ENCODE results near the gene PLEKHG4. TPM values are rescaled to one million over a fixed set of nuclear protein-coding genes. Genes with fewer than 3 reads are reported as not detected.

Gene PLEKHG4
- total RNA-seq, 2 experiments from 2014 or later: 13.1 to 14.0 TPM

DNA sequence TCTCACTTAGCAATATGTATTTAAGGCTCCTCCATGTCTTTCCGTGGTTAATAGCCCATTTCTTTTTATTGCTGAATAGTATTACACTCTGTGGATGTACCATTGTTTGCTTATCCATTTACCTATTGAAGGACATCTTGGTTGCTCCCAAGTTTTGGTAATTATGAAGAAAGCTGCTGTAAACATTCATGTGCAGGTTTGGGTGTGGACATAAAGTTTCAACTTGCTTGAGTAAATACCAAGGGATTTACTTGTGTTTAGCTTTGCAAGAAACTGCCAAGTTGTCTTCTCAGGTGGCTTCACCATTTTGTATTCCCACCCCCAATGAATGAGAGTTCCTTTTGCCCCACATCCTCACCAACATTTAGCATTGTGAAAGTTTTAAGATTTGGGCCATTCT is 56.8 kb downstream of the PLEKHG4 start:
- ChIA-PET POLR2A (no interaction called here), CTCF (no interaction called here)
- H3K27ac Mint-ChIP-seq: no peak overlapping the region
- no peaks in the 10 kb centered on the region for H3K27me3 ChIP-seq (ENCODE audit: control insufficient read depth in 1 of 2, insufficient read depth in 2 of 2, low read length in 2 of 2)
- TF ChIP-seq, protein P1, sequence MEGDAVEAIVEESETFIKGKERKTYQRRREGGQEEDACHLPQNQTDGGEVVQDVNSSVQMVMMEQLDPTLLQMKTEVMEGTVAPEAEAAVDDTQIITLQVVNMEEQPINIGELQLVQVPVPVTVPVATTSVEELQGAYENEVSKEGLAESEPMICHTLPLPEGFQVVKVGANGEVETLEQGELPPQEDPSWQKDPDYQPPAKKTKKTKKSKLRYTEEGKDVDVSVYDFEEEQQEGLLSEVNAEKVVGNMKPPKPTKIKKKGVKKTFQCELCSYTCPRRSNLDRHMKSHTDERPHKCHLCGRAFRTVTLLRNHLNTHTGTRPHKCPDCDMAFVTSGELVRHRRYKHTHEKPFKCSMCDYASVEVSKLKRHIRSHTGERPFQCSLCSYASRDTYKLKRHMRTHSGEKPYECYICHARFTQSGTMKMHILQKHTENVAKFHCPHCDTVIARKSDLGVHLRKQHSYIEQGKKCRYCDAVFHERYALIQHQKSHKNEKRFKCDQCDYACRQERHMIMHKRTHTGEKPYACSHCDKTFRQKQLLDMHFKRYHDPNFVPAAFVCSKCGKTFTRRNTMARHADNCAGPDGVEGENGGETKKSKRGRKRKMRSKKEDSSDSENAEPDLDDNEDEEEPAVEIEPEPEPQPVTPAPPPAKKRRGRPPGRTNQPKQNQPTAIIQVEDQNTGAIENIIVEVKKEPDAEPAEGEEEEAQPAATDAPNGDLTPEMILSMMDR (IDR thresholded peaks at IDR 0.05): no peak
- H3K27ac ChIP-seq (ENCODE audit: low read depth in 1 of 2, low read length in 2 of 2): no peak overlapping the region
- H3K4me3 Mint-ChIP-seq: no peak overlapping the region
- H3K4me3 ChIP-seq (ENCODE audit: low read length): no peak overlapping the region
- no peak for DNase-seq
- no peaks in the 10 kb centered on the region for H3K36me3 Mint-ChIP-seq (ENCODE audit: low read depth)
- no peaks in the 10 kb centered on the region for H3K36me3 ChIP-seq (ENCODE audit: insufficient read depth, low read length)
- no peaks in the 10 kb centered on the region for H3K27me3 Mint-ChIP-seq
- H3K4me1 Mint-ChIP-seq (ENCODE audit: low read depth): no peaks in the 10 kb centered on the region
- H3K4me1 ChIP-seq (ENCODE audit: insufficient read depth, low read length): no peaks in the 10 kb centered on the region
- intact Hi-C loops (cut with DNase I, micrococcal nuclease): no loop called here
- H3K9me3 Mint-ChIP-seq: peaks cover 2% of the 10 kb centered on the region
- ATAC-seq (ENCODE audit: poor library complexity): no peak
- peaks cover 4 to 13% of the 10 kb centered on the region in 2 experiments for H3K9me3 ChIP-seq (ENCODE audit: control insufficient read depth in 1 of 2, insufficient read depth in 1 of 2, low read length in 2 of 2)

DNA sequence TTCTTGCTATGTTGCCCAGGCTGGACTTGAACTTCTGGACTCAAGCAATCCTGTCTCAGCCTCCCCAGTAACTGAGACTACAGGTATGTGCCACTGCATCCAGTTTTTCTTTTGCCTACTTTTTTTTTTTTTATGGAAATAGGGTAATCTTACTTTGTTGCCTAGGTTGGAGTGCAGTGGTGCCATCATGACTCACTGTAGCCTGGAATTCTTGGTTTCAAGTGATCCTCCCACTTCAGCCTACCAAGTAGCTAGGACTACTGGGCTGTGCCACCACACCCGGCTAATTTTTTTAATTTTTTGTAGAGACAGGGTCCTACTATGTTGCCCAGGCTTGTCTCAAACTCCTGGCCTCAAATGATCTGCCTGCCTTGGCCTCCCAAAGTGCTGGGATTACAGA is 57.3 kb downstream of the PLEKHG4 start:
- H3K36me3 Mint-ChIP-seq (ENCODE audit: low read depth): no peaks in the 10 kb centered on the region

More for the DNA sequence above, 57.3 kb downstream of the PLEKHG4 start:
- H3K27me3 Mint-ChIP-seq: no peaks in the 10 kb centered on the region
- DNase-seq (no peak), ATAC-seq (ENCODE audit: poor library complexity) (no peak)
- H3K4me3 Mint-ChIP-seq: no peak overlapping the region
- H3K4me1 Mint-ChIP-seq (ENCODE audit: low read depth): no peaks in the 10 kb centered on the region
- TF ChIP-seq, protein P1 (IDR thresholded peaks at IDR 0.05): no peak
- ChIA-PET POLR2A (no interaction called here), CTCF (no interaction called here)
- intact Hi-C loops (cut with DNase I, micrococcal nuclease): no loop called here
- Histone ChIP-seq H3K36me3 (ENCODE audit: insufficient read depth, low read length) (no peaks in the 10 kb centered on the region), H3K27ac (ENCODE audit: low read depth in 1 of 2, low read length in 2 of 2) (no peak overlapping the region), H3K9me3 (ENCODE audit: control insufficient read depth in 1 of 2, insufficient read depth in 1 of 2, low read length in 2 of 2) (peaks cover 4 to 13% of the 10 kb centered on the region in 2 experiments), H3K4me1 (ENCODE audit: insufficient read depth, low read length) (no peaks in the 10 kb centered on the region), H3K27me3 (ENCODE audit: control insufficient read depth in 1 of 2, insufficient read depth in 2 of 2, low read length in 2 of 2) (no peaks in the 10 kb centered on the region), H3K4me3 (ENCODE audit: low read length) (no peak overlapping the region)
- peaks cover 2% of the 10 kb centered on the region for H3K9me3 Mint-ChIP-seq
- no peak overlapping the region for H3K27ac Mint-ChIP-seq

Other genes starting within 250 kb of the PLEKHG4 start
- gene PHAF1, start 169.6 kb upstream of the PLEKHG4 start, total RNA-seq: 10 to 100 TPM; 10.6 to 10.8 TPM
- gene B3GNT9, start 128.5 kb upstream of the PLEKHG4 start, total RNA-seq: 1 to 10 TPM; 2.0 to 2.5 TPM
- gene TRADD, start 119.6 kb upstream of the PLEKHG4 start, total RNA-seq: 10 to 100 TPM; 32.4 to 34.0 TPM
- gene FBXL8, start 119.6 kb upstream of the PLEKHG4 start, total RNA-seq: 10 to 100 TPM; 11.5 to 11.6 TPM
- 10 to 100 TPM; 19.7 to 26.1 TPM for gene HSF4, start 114.8 kb upstream of the PLEKHG4 start, total RNA-seq
- gene NOL3, start 109.0 kb upstream of the PLEKHG4 start, total RNA-seq: 1 to 10 TPM; 1.1 to 1.2 TPM
- 10 to 100 TPM in 1 of 2 experiments, 1 to 10 TPM in 1; 9.7 to 10.6 TPM for gene MATCAP1, start 95.6 kb upstream of the PLEKHG4 start, total RNA-seq
- not detected for gene EXOC3L1, start 89.4 kb upstream of the PLEKHG4 start, total RNA-seq
- 10 to 100 TPM; 50.9 to 56.1 TPM for gene E2F4, start 87.4 kb upstream of the PLEKHG4 start, total RNA-seq
- 1 to 10 TPM; 1.9 to 2.3 TPM for gene ELMO3, start 80.4 kb upstream of the PLEKHG4 start, total RNA-seq
- gene TMEM208, start 52.4 kb upstream of the PLEKHG4 start, total RNA-seq: 10 to 100 TPM; 35.8 to 37.6 TPM
- 10 to 100 TPM; 21.1 to 26.0 TPM for gene FHOD1, start 32.1 kb upstream of the PLEKHG4 start, total RNA-seq
- gene SLC9A5, start 30.6 kb upstream of the PLEKHG4 start, total RNA-seq: 1 to 10 TPM; 3.1 TPM
- gene KCTD19, start 47.2 kb downstream of the PLEKHG4 start, total RNA-seq: not detected
- gene LRRC36, start 47.3 kb downstream of the PLEKHG4 start, total RNA-seq: not detected
- not detected for gene TPPP3, start 114.0 kb downstream of the PLEKHG4 start, total RNA-seq
- under 1 TPM in 1 of 2 experiments, not detected in 1; 0.22 TPM for gene ZDHHC1, start 136.9 kb downstream of the PLEKHG4 start, total RNA-seq
- not detected for gene HSD11B2, start 151.6 kb downstream of the PLEKHG4 start, total RNA-seq
- gene ATP6V0D1, start 201.6 kb downstream of the PLEKHG4 start, total RNA-seq: 10 to 100 TPM; 39.4 to 41.7 TPM
- gene AGRP, start 204.0 kb downstream of the PLEKHG4 start, total RNA-seq: not detected
- gene RIPOR1, start 249.3 kb downstream of the PLEKHG4 start, total RNA-seq: 10 to 100 TPM; 21.3 to 25.4 TPM